Activated CD4-positive, alpha-beta T cell treated with anti-CD3 and anti-CD28 coated beads, Interleukin-2, amount 10 ng/mL, durations not matched to agents 24 days and 14 days (primary cell): ENCODE measurements around the gene CDHR2. TPM values are rescaled to one million over a fixed set of nuclear protein-coding genes. Genes with fewer than 3 reads are reported as not detected.

Experiments
- DNase-seq: peaks from one replicate; pipeline ENCODE4 v3.0.0; 2022
- H3K27ac Mint-ChIP-seq: one replicate; pipeline ENCODE4 v1.8.0; 2022; ENCODE audit warnings: mild to moderate bottlenecking, mixed read lengths
- H3K27me3 Mint-ChIP-seq: one replicate; pipeline ENCODE4 v1.8.0; 2022; ENCODE audit warnings: mixed read lengths
- H3K36me3 Mint-ChIP-seq: one replicate; pipeline ENCODE4 v1.8.0; 2022; ENCODE audit warnings: low read depth, mild to moderate bottlenecking, mixed read lengths
- H3K4me1 Mint-ChIP-seq: one replicate; pipeline ENCODE4 v1.8.0; 2021; ENCODE audit warnings: mixed read lengths
- H3K4me3 Mint-ChIP-seq: one replicate; pipeline ENCODE4 v1.8.0; 2022; ENCODE audit warnings: mild to moderate bottlenecking, moderate library complexity, mixed read lengths
- H3K9me3 Mint-ChIP-seq: one replicate; pipeline ENCODE4 v1.8.0; 2021; ENCODE audit warnings: mixed read lengths
- intact Hi-C: fragments of 100-400 bp; cut with micrococcal nuclease; formaldehyde crosslinking; loops from one replicate; pipeline ENCODE4 v1.15.1; 2023
- total RNA-seq: library from RNA; stranded (reverse); gene quantifications from 2 replicates; pipeline ENCODE4 v1.2.3, GENCODE V29; 2022

The CDHR2 gene
- total RNA-seq, 1 donor from 2014 or later, result 0.35 TPM

- DNase-seq, result peak; percentile 71
- peak overlapping the region; percentile 95 for H3K27ac Mint-ChIP-seq
- H3K36me3 Mint-ChIP-seq, result peaks cover 29% of the 10 kb centered on the region
- peak overlapping the region; percentile 93 for H3K4me3 Mint-ChIP-seq
- no peaks in the 10 kb centered on the region for H3K9me3 Mint-ChIP-seq
- no peaks in the 10 kb centered on the region for H3K27me3 Mint-ChIP-seq
- peaks cover 50% of the 10 kb centered on the region for H3K4me1 Mint-ChIP-seq
- intact Hi-C loops, result loop anchor here (5.0 to 10.0 kb wide), 2 partner anchors 46 to 821 kb away; partner anchors contain the start of genes LMAN2 and RGS14
Measured at GRCh38 chr5:176533390-176533789, 15.8 kb upstream of the CDHR2 start.

GRCh38 chr5:176533894-176534611 is 15.1 kb upstream of the CDHR2 start:
- peak overlapping the region; percentile 93 for H3K4me3 Mint-ChIP-seq
- H3K36me3 Mint-ChIP-seq, result peaks cover 26% of the 10 kb centered on the region
- intact Hi-C loops, result loop anchor here (2.0 to 10.0 kb wide), 3 partner anchors 47 to 881 kb away; partner anchors contain the start of genes LMAN2 and RGS14
- no peaks in the 10 kb centered on the region for H3K27me3 Mint-ChIP-seq
- H3K4me1 Mint-ChIP-seq, result peaks cover 54% of the 10 kb centered on the region
- DNase-seq, result peak; percentile 87
- peak overlapping the region; percentile 95 for H3K27ac Mint-ChIP-seq
- no peaks in the 10 kb centered on the region for H3K9me3 Mint-ChIP-seq

DNA sequence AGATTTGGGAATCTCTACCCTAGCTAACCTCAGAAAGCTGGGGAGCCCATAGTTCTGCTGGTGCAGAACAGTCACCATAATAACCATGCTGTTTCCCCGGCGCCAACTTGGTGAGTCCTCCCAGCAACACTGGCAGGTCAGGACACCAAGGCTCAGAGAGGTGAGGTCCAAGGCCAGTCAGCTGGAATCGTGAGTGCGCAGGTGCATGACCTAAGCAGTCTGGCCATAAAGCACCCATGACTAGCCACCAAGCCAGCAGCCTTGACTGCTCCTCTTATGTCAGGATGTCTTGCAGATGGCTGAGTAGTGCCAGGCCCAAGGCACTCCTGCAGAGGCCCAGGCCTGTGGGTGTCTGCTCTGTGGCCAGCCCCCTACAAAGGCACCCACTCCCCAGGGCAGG is 14.5 kb upstream of the CDHR2 start:
- H3K4me1 Mint-ChIP-seq, result peaks cover 54% of the 10 kb centered on the region
- H3K9me3 Mint-ChIP-seq, result no peaks in the 10 kb centered on the region
- H3K27me3 Mint-ChIP-seq, result no peaks in the 10 kb centered on the region
- H3K36me3 Mint-ChIP-seq, result peaks cover 22% of the 10 kb centered on the region
- peak; percentile 72 for DNase-seq
- H3K4me3 Mint-ChIP-seq, result peak overlapping the region; percentile 93
- intact Hi-C loops, result loop anchor here (2.0 to 10.0 kb wide), 6 partner anchors 47 to 1012 kb away; partner anchors contain the start of genes GPRIN1, LMAN2, RGS14 and UIMC1
- peak overlapping the region; percentile 95 for H3K27ac Mint-ChIP-seq

DNA sequence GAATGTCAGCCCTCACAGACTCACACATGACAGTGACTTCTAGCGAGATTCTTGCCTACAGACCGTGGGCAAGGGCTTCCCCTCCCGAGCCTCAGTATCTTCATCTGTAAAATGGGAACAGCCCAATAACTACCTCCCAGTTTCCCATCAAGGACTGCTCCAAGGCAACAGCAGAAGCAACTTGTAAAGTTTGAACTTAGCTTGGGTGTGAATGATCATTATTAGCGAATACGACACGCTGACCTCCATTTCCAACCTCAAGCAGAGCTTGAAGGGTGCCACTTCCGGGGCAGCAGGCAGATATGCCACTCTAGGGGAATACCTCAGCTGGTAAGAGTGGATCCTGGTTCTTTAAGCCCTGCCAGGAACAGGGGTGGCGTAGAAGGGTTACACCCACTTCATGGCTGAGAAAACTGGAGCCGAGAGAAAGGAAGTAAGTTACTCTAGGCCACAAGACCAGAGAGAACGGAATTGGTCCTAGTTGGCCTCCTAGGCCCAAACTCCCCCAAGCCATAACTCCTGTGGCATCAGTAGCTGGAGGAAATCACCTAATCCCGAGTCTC is 14.0 kb upstream of the CDHR2 start:
- Mint-ChIP-seq H3K27ac (peak overlapping the region; percentile 95), H3K4me1 (peaks cover 57% of the 10 kb centered on the region), H3K9me3 (no peaks in the 10 kb centered on the region), H3K27me3 (no peaks in the 10 kb centered on the region), H3K4me3 (peak overlapping the region; percentile 93), H3K36me3 (peaks cover 19% of the 10 kb centered on the region)
- DNase-seq, result peak; percentile 85
- intact Hi-C loops, result loop anchor here (2.0 to 10.0 kb wide), 5 partner anchors 77 to 1013 kb away; partner anchors contain the start of genes GPRIN1, LMAN2, RGS14 and UIMC1

DNA sequence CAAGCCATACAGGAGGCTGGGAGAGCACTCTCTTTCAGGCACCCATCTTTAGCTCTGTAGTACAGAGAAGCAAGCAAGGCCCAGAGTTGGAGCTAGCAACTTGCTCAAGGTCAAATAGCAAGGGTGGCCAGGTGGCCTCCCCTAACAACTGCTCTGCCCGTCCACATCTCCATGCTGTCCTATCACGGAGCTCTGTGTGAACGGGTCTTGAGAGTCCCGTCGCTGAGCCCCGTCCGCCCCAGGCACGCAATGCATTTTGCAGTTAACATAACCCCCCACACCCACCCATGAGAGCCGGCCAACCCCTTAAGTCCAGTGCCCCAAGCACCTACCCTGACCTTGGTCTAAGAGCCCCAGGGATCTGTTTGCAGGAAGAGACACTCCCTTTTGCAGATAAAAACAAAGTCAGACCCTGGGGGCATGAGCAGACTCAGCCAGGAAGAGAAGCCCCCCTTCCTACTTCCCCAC is 13.4 kb upstream of the CDHR2 start:
- no peaks in the 10 kb centered on the region for H3K9me3 Mint-ChIP-seq
- peak overlapping the region; percentile 93 for H3K4me3 Mint-ChIP-seq
- H3K4me1 Mint-ChIP-seq, result peaks cover 62% of the 10 kb centered on the region
- H3K27me3 Mint-ChIP-seq, result no peaks in the 10 kb centered on the region
- intact Hi-C loops, result loop anchor here (2.0 to 10.0 kb wide), 8 partner anchors 77 to 1013 kb away; partner anchors contain the start of genes ARL10, GPRIN1, LMAN2 and RGS14
- H3K27ac Mint-ChIP-seq, result peak overlapping the region; percentile 95
- DNase-seq, result no peak
- H3K36me3 Mint-ChIP-seq, result peaks cover 17% of the 10 kb centered on the region

- Mint-ChIP-seq H3K27ac (peak overlapping the region; percentile 95), H3K27me3 (no peaks in the 10 kb centered on the region), H3K4me1 (peaks cover 66% of the 10 kb centered on the region), H3K4me3 (peak overlapping the region; percentile 93), H3K36me3 (peaks cover 14% of the 10 kb centered on the region), H3K9me3 (no peaks in the 10 kb centered on the region)
- intact Hi-C loops, result loop anchor here (2.0 to 10.0 kb wide), 7 partner anchors 76 to 1014 kb away; partner anchors contain the start of genes ARL10, GPRIN1, LMAN2 and RGS14
- peak; percentile 95 for DNase-seq
Measured at GRCh38 chr5:176536132-176536901, 12.8 kb upstream of the CDHR2 start.

- peak within 1 kb of the TSS; percentile 95 for H3K27ac Mint-ChIP-seq
- intact Hi-C loops, result loop anchor here (1.0 to 10.0 kb wide), 10 partner anchors 75 to 1015 kb away; partner anchors contain the start of genes ARL10, CLTB, FAF2 and GPRIN1
- H3K36me3 Mint-ChIP-seq, result peaks cover 11% of the 10 kb centered on the region
- no peaks in the 10 kb centered on the region for H3K9me3 Mint-ChIP-seq
- peak; percentile 100 for DNase-seq
- H3K27me3 Mint-ChIP-seq, result no peaks in the 10 kb centered on the region
- peak within 1 kb of the TSS; percentile 93 for H3K4me3 Mint-ChIP-seq
- peaks cover 68% of the 10 kb centered on the region for H3K4me1 Mint-ChIP-seq
Measured at GRCh38 chr5:176536902-176537553, 12.1 kb upstream of the CDHR2 start, which contains the start of gene RNF44. RNF44 (minus strand) TSS chr5:176537402; CDS start chr5:176532472, 4,930 bp downstream.

- Mint-ChIP-seq H3K4me1 (peaks cover 73% of the 10 kb centered on the region), H3K27ac (peak overlapping the region; percentile 95), H3K4me3 (peak overlapping the region; percentile 93), H3K9me3 (no peaks in the 10 kb centered on the region), H3K27me3 (no peaks in the 10 kb centered on the region), H3K36me3 (peaks cover 11% of the 10 kb centered on the region)
- DNase-seq, result peak; percentile 99
- intact Hi-C loops, result loop anchor here (1.0 to 10.0 kb wide), 10 partner anchors 75 to 1015 kb away; partner anchors contain the start of genes ARL10, CLTB, FAF2 and GPRIN1
Measured at GRCh38 chr5:176537554-176538229, 11.4 kb upstream of the CDHR2 start.

- peak overlapping the region; percentile 93 for H3K4me3 Mint-ChIP-seq
- peaks cover 66% of the 10 kb centered on the region for H3K4me1 Mint-ChIP-seq
- H3K9me3 Mint-ChIP-seq, result no peaks in the 10 kb centered on the region
- H3K27ac Mint-ChIP-seq, result peak overlapping the region; percentile 95
- intact Hi-C loops, result loop anchor here (5.0 to 10.0 kb wide), 4 partner anchors 74 to 1016 kb away; partner anchors contain the start of genes GPRIN1, LMAN2, RGS14 and UIMC1
- no peak for DNase-seq
- H3K27me3 Mint-ChIP-seq, result no peaks in the 10 kb centered on the region
- peaks cover 8% of the 10 kb centered on the region for H3K36me3 Mint-ChIP-seq
Measured at GRCh38 chr5:176538230-176538988, 10.7 kb upstream of the CDHR2 start.

DNA sequence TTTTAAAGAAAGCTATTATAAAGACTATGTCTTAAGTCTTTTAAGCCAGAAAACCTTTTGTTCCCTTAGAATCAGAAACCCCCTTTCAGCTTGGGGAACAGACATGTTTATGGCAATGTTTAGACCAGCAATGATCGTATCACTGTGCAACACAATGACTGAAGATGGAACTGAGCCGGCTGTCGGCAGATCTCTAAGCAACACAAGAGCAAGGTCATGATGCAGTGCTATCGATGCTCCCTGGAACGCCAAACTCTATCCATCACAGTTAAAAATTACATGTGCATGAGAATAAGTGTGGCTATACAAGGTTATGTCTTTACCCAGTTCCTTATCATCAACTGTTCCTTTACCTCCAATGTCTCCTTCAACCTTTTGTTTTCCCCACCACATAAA is 10.2 kb upstream of the CDHR2 start:
- DNase-seq, result no peak
- H3K4me1 Mint-ChIP-seq, result peaks cover 63% of the 10 kb centered on the region
- no peaks in the 10 kb centered on the region for H3K27me3 Mint-ChIP-seq
- intact Hi-C loops, result loop anchor here (5.0 to 10.0 kb wide), 4 partner anchors 73 to 1017 kb away; partner anchors contain the start of genes GPRIN1, LMAN2, RGS14 and UIMC1
- H3K36me3 Mint-ChIP-seq, result peaks cover 8% of the 10 kb centered on the region
- H3K27ac Mint-ChIP-seq, result peak overlapping the region; percentile 29
- H3K9me3 Mint-ChIP-seq, result no peaks in the 10 kb centered on the region
- H3K4me3 Mint-ChIP-seq, result no peak overlapping the region

GRCh38 chr5:176540476-176540899 is 8.7 kb upstream of the CDHR2 start:
- Mint-ChIP-seq H3K4me1 (peaks cover 56% of the 10 kb centered on the region), H3K27ac (peak overlapping the region; percentile 88), H3K27me3 (no peaks in the 10 kb centered on the region), H3K4me3 (peak overlapping the region; percentile 40), H3K9me3 (no peaks in the 10 kb centered on the region), H3K36me3 (peaks cover 3% of the 10 kb centered on the region)
- intact Hi-C loops, result no loop called here
- DNase-seq, result no peak

DNA sequence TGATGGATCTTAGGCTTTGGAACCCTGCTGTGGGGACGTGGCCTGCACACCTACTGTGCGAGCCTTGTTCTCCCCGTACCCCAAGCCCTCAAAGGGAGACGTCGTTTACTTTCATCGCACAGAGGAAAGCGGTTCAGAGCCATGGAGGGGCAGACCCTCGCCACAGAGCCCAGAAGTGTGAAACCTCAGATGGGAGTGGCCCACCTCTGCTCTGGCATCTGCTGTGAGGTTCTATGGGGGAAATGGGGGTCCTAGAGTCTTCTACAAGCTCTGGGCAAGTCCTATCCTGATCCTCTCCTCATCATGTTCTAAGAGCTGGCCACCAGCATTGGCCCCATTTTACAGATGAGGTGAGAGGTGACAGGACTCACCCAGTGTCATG is 8.2 kb upstream of the CDHR2 start:
- peaks cover 54% of the 10 kb centered on the region for H3K4me1 Mint-ChIP-seq
- no peaks in the 10 kb centered on the region for H3K9me3 Mint-ChIP-seq
- intact Hi-C loops, result no loop called here
- H3K27ac Mint-ChIP-seq, result peak overlapping the region; percentile 88
- H3K36me3 Mint-ChIP-seq, result no peaks in the 10 kb centered on the region
- H3K27me3 Mint-ChIP-seq, result no peaks in the 10 kb centered on the region
- no peak for DNase-seq
- peak overlapping the region; percentile 86 for H3K4me3 Mint-ChIP-seq
